DND-41 (cell line): ENCODE measurements around the gene PTPRJ.

ENCODE experiments used
- CTCF ChIP-seq: IDR thresholded peaks from 2 replicates; pipeline ENCODE4 v1.5.1; 2012; ENCODE audit warnings: borderline replicate concordance, low read length, moderate library complexity, mild to moderate bottlenecking; ENCODE audit not compliant: poor library complexity, severe bottlenecking; ENCODE audit errors: extremely low read depth
- EZH2 ChIP-seq: IDR thresholded peaks from 3 replicates; pipeline ENCODE4 v1.6.1; 2012; ENCODE audit warnings: borderline replicate concordance, low read depth, mild to moderate bottlenecking, moderate library complexity, low read length, inconsistent platforms; ENCODE audit not compliant: severe bottlenecking

GRCh38 chr11:48020092-48020755 is 39.9 kb downstream of the PTPRJ start:
- TF ChIP-seq CTCF (no peak), EZH2 (no peak)
